HCT116 (cell line): ENCODE data around the gene MCC. TPM values are rescaled to one million over a fixed set of nuclear protein-coding genes. Genes with fewer than 3 reads are reported as not detected.
A peak's percentile ranks its signal among the peaks of the same experiment; 100 is the strongest.

Source experiments
- ATAC-seq: fragments of 200-7000 bp; cut with Tn5 transposase; 2 replicates; pipeline ENCODE4 v1.9.1; 2020; ENCODE audit warnings: mild to moderate bottlenecking, moderate library complexity
- BruUV-seq: library from RNA; stranded (reverse); fragments of 400-500 nt; replicated peaks from 2 replicates; lab custom pipeline; 2021; lab: Mats Ljungman, UMichigan
- CTCF ChIA-PET: fragments of 300-600 bp; sonication (Branson Sonifier 250); formaldehyde crosslinking; loops from one replicate; lab custom pipeline; 2021; ENCODE audit warnings: antibody characterized with exemption; lab: Charles Lee
- POLR2A ChIA-PET: fragments of 300-600, 350-600 bp; sonication (Branson Sonifier 250); formaldehyde crosslinking; loops from one replicate; lab custom pipeline; 2021; ENCODE audit warnings: antibody characterized with exemption; lab: Charles Lee
- RAD21 ChIA-PET, 2 experiments: fragments of 300-600 bp; sonication (Branson Sonifier 250); formaldehyde crosslinking; loops; one replicate each; lab custom pipeline; 2023; ENCODE audit warnings: low total read pairs in 2 of 2; ENCODE audit not compliant: uncharacterized antibody in 2 of 2, unreplicated experiment in 2 of 2, low non-redundant PET in 1 of 2; lab: Charles Lee
- DNase-seq: peaks from one replicate; pipeline ENCODE4 v3.0.0-alpha.2; 2010; ENCODE audit warnings: low read depth, low spot score
- H2AFZ ChIP-seq: fragments of 200-600 bp; shearing (Covaris generic), sonication (generic); 2 replicates; pipeline ENCODE4 v1.6.1; 2017; ENCODE audit warnings: low read depth, mixed run types, mixed read lengths, antibody characterized with exemption, low read length; ENCODE audit not compliant: poor library complexity, severe bottlenecking
- H3K27ac ChIP-seq: 2 replicates; pipeline ENCODE4 v1.5.1; 2012; ENCODE audit warnings: low read depth, low read length
- H3K27me3 ChIP-seq: fragments of 200-600 bp; sonication (generic); 2 replicates; pipeline ENCODE4 v1.6.1; 2016; ENCODE audit warnings: mixed run types, low read length, mixed read lengths; ENCODE audit not compliant: insufficient read depth
- H3K36me3 ChIP-seq, 2 experiments: fragments of 200-500 bp in 1 of 2; fragments of 200-600 bp in 1 of 2; sonication (Bioruptor generic) in 1 of 2; sonication (generic) in 1 of 2; 2 replicates each; pipeline versions ENCODE4 v1.5.1 to v1.6.1; 2014 to 2016; ENCODE audit warnings: low read length in 2 of 2, inconsistent platforms in 1 of 2, mixed read lengths in 1 of 2, mixed run types in 1 of 2; ENCODE audit not compliant: insufficient read depth in 2 of 2, control insufficient read depth in 1 of 2
- H3K4me1 ChIP-seq, 2 experiments: fragments of 200-600 bp in 1 of 2; sonication (generic) in 1 of 2; 2 replicates each; pipeline versions ENCODE4 v1.5.1 to v1.6.1; 2012 to 2017; ENCODE audit warnings: low read length in 2 of 2, inconsistent platforms in 1 of 2, mild to moderate bottlenecking in 1 of 2, mixed read lengths in 1 of 2, mixed run types in 1 of 2, moderate library complexity in 1 of 2; ENCODE audit not compliant: insufficient read depth in 2 of 2, control insufficient read depth in 1 of 2
- H3K4me2 ChIP-seq: fragments of 200-600 bp; sonication (generic); 2 replicates; pipeline ENCODE4 v1.6.1; 2017; ENCODE audit warnings: mixed run types, low read length, mixed read lengths
- H3K4me3 ChIP-seq, 2 experiments: fragments of 200-600 bp in 1 of 2; sonication (generic) in 1 of 2; replicated peaks in 1 of 2; 2 replicates each; pipeline ENCODE4 v1.5.1; 2011 to 2016; ENCODE audit warnings: low read length in 2 of 2, control low read depth in 1 of 2, low read depth in 1 of 2, mild to moderate bottlenecking in 1 of 2, mixed read lengths in 1 of 2, mixed run types in 1 of 2
- H3K79me2 ChIP-seq: fragments of 200-600 bp; sonication (generic); 2 replicates; pipeline ENCODE4 v1.6.1; 2017; ENCODE audit warnings: mild to moderate bottlenecking, mixed run types, low read length, moderate library complexity, mixed read lengths; ENCODE audit not compliant: insufficient read depth
- H3K9ac ChIP-seq: fragments of 200-600 bp; sonication (generic); 2 replicates; pipeline ENCODE4 v1.6.1; 2016; ENCODE audit warnings: low read length, mixed read lengths
- H3K9me2 ChIP-seq: fragments of 200-600 bp; sonication (generic), shearing (Covaris generic); 2 replicates; pipeline ENCODE4 v1.6.1; 2017; ENCODE audit warnings: mixed run types, mild to moderate bottlenecking, moderate library complexity; ENCODE audit not compliant: insufficient read depth
- H3K9me3 ChIP-seq, 2 experiments: fragments of 200-500 bp in 1 of 2; fragments of 200-600 bp in 1 of 2; sonication (Bioruptor generic) in 1 of 2; sonication (generic) in 1 of 2; 2 replicates each; pipeline ENCODE4 v1.6.1; 2014 to 2017; ENCODE audit warnings: low read length in 2 of 2, mixed read lengths in 2 of 2, inconsistent platforms in 1 of 2, low read depth in 1 of 2, mild to moderate bottlenecking in 1 of 2, mixed run types in 1 of 2, moderate library complexity in 1 of 2; ENCODE audit not compliant: control insufficient read depth in 1 of 2, insufficient read depth in 1 of 2
- H4K20me1 ChIP-seq: fragments of 200-600 bp; sonication (generic), shearing (Covaris generic); 2 replicates; pipeline ENCODE4 v1.6.1; 2017; ENCODE audit warnings: mixed run types, mild to moderate bottlenecking, moderate library complexity; ENCODE audit not compliant: insufficient read depth
- EZH2 ChIP-seq: fragments of 200-600 bp; sonication (generic); IDR thresholded peaks from 2 replicates; pipeline ENCODE4 v1.6.1; 2017; ENCODE audit warnings: antibody characterized with exemption, mixed run types
- POLR2A ChIP-seq: IDR thresholded peaks from 2 replicates; pipeline ENCODE4 v1.7.0; 2011; ENCODE audit warnings: borderline replicate concordance; ENCODE audit not compliant: insufficient read depth, insufficient read length; ENCODE audit errors: extremely low read depth
- ZNF274 ChIP-seq: fragments of 200-500 bp; sonication (Bioruptor generic); IDR thresholded peaks from 2 replicates; pipeline ENCODE4 v1.6.1; 2014; ENCODE audit warnings: mild to moderate bottlenecking, low read depth, low read length, inconsistent platforms
- intact Hi-C: fragments of 100-400 bp; cut with micrococcal nuclease; formaldehyde crosslinking; loops from 2 replicates; pipeline ENCODE4 v1.10.0; 2022
- total RNA-seq: library from RNA; stranded (reverse); gene quantifications from one replicate; pipeline ENCODE4 v1.2.1, GENCODE V29; 2021; ENCODE audit not compliant: unreplicated experiment
- TF ChIP-seq, protein P1 (sequence below), 3 experiments: fragments of 200-600 bp in 1 of 3; sonication (generic) in 1 of 3; IDR thresholded peaks in 2 of 3; conservative IDR thresholded peaks in 1 of 3; 2 replicates each; pipeline ENCODE4 v1.5.1; 2012 to 2017; ENCODE audit warnings: low read depth in 2 of 3, low read length in 2 of 3, antibody characterized with exemption in 1 of 3, borderline replicate concordance in 1 of 3, control low read depth in 1 of 3, mild to moderate bottlenecking in 1 of 3, mixed read lengths in 1 of 3, mixed run types in 1 of 3, moderate library complexity in 1 of 3; ENCODE audit not compliant: insufficient read depth in 1 of 3

Gene MCC
- total RNA-seq, 1 experiment from 2014 or later, result 20.1 TPM

- H3K79me2 ChIP-seq, result no peaks in the 10 kb centered on the region
- no peaks in the 10 kb centered on the region for H3K4me1 ChIP-seq
- no peaks in the 10 kb centered on the region for H3K36me3 ChIP-seq
- no peaks in the 10 kb centered on the region for H3K9me2 ChIP-seq
- RAD21 ChIA-PET, result no interaction called here
- DNase-seq, result no peak
- H3K27me3 ChIP-seq, result no peaks in the 10 kb centered on the region
- BruUV-seq, result no TSS peak
- CTCF ChIA-PET, result interaction anchor here (0.7 to 1.0 kb wide), 3 partner anchors 171 to 345 kb away, joined by 3 read pairs; no protein-coding TSS in a partner anchor
- H3K4me3 ChIP-seq, result no peak overlapping the region
- no peaks in the 10 kb centered on the region for H3K9me3 ChIP-seq
- no peak overlapping the region for H3K9ac ChIP-seq
- intact Hi-C loops, result no loop called here
- H2AFZ ChIP-seq, result no peak overlapping the region
- TF ChIP-seq POLR2A (no peak), ZNF274 (no peak)
- TF ChIP-seq, protein P1, sequence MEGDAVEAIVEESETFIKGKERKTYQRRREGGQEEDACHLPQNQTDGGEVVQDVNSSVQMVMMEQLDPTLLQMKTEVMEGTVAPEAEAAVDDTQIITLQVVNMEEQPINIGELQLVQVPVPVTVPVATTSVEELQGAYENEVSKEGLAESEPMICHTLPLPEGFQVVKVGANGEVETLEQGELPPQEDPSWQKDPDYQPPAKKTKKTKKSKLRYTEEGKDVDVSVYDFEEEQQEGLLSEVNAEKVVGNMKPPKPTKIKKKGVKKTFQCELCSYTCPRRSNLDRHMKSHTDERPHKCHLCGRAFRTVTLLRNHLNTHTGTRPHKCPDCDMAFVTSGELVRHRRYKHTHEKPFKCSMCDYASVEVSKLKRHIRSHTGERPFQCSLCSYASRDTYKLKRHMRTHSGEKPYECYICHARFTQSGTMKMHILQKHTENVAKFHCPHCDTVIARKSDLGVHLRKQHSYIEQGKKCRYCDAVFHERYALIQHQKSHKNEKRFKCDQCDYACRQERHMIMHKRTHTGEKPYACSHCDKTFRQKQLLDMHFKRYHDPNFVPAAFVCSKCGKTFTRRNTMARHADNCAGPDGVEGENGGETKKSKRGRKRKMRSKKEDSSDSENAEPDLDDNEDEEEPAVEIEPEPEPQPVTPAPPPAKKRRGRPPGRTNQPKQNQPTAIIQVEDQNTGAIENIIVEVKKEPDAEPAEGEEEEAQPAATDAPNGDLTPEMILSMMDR (IDR thresholded peaks at IDR 0.05 in 2 of 3, conservative IDR thresholded peaks at IDR 0.05 in 1 of 3; ENCODE audit: borderline replicate concordance in 1 of 3, insufficient read depth in 1 of 3, low read depth in 2 of 3, low read length in 2 of 3), result peak in 2 of 3 experiments; percentile 6 to 21; a peak in 1 of 6 replicates
- TF ChIP-seq, all 23 proteins: peak for 1
- POLR2A ChIA-PET, result no interaction called here
- H4K20me1 ChIP-seq, result no peaks in the 10 kb centered on the region
- peak; percentile 65 for ATAC-seq
- H3K4me2 ChIP-seq, result no peak overlapping the region
- H3K27ac ChIP-seq, result no peak overlapping the region
Measured at GRCh38 chr5:113340537-113340936, 147.7 kb downstream of the MCC start.

DNA sequence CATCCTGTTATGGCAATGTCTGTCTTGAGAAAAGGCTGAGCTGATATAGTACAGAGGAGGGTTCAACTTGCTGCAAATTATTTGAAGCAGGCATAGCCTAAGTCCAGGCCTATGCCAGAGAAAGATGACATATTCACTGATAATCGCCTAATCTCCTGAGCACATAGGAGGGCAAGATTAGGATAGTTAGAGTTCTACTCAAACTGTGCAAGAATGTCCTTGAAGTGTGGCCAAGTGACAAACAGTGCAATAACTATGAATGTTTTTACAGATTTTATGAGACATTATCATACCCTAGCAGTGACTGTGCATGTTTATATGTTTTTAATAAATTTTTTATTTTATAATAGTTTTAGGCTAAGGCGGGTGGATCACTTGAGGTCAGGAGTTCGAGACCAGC, 149.6 kb downstream of the MCC start:
- CTCF ChIA-PET, result interaction anchor here (0.9 to 3.5 kb wide), 3 partner anchors 172 to 273 kb away, joined by 3 to 31 read pairs (median 3); no protein-coding TSS in a partner anchor
- intact Hi-C loops, result no loop called here

More for the DNA sequence above, 149.6 kb downstream of the MCC start:
- Histone ChIP-seq H2AFZ (no peak overlapping the region), H3K27me3 (no peaks in the 10 kb centered on the region), H3K4me2 (no peak overlapping the region), H4K20me1 (no peaks in the 10 kb centered on the region), H3K27ac (no peak overlapping the region), H3K4me3 (no peak overlapping the region), H3K9me3 (no peaks in the 10 kb centered on the region), H3K9ac (no peak overlapping the region), H3K9me2 (no peaks in the 10 kb centered on the region), H3K4me1 (no peaks in the 10 kb centered on the region), H3K79me2 (no peaks in the 10 kb centered on the region), H3K36me3 (no peaks in the 10 kb centered on the region)
- no TSS peak for BruUV-seq
- POLR2A ChIA-PET, result no interaction called here
- ATAC-seq, result no peak
- no peak for TF ChIP-seq EZH2
- DNase-seq, result no peak
- RAD21 ChIA-PET, result no interaction called here
